GM19438 (cell line): ENCODE results near the gene NARS2.
"Not testable (repeated sequence)": the region's sequence is repeated elsewhere in the genome, so short reads cannot be mapped to it uniquely, and the experiment has no call there.

ENCODE experiments used
- ATAC-seq: cut with Tn5 transposase; IDR thresholded peaks from one replicate; pipeline ENCODE4 v1.9.1; 2021; ENCODE audit warnings: low read depth; ENCODE audit not compliant: unreplicated experiment

Gene NARS2

DNA sequence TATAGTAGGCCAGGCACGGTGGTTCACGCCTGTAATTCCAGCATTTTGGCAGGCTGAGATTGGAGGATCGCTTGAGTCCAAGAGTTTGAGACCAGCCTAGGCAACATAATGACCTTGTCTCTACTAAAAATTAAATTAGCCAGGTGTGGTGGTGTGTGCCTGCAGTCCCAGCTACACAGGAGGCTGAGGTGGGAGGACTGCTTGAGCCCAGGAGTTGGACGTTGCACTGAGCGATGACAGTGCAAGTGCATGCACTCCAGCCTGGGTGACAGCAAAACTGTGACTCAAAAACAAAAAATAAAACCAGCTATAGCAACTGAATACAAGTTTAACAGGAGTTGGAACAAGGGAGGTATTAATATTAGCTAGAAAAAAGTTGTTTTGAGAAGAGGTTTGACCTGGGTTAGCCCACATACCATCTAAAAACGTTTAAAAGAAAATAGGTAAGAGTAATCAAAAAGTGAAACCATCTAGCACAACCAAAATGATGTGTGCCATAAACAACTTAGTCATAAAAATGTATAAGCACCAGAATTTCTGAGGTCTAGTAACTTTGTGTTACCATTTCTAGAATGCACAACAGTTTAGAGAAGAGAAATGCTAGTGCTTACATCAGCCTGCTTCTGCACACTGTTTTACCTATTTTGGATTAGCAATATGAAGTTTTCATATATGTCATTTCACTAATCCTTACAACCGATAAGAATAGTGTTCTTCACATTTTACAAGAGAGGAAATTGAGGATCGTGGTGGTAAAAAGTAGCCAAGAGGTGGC is 26.5 kb downstream of the NARS2 start:
- no peak for ATAC-seq

DNA sequence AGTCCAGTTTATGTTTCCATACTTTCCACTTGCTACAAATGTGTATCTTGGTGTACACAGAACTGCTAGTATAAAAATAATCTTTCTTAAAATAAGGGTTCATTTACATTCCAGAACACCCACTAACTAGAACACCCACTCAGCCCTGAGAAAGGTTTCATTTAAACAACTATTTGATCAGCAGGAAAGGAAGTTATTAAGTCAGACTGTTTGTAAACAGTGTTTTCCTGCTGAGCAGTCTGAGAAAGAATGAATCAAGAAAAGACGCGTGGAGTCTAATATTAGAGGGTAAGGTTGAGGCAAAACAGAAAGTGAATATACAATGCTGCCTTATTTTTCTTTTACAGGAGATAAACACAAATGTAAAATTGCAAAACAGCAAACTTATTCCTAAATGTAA is 32.7 kb downstream of the NARS2 start:
- ATAC-seq: no peak

DNA sequence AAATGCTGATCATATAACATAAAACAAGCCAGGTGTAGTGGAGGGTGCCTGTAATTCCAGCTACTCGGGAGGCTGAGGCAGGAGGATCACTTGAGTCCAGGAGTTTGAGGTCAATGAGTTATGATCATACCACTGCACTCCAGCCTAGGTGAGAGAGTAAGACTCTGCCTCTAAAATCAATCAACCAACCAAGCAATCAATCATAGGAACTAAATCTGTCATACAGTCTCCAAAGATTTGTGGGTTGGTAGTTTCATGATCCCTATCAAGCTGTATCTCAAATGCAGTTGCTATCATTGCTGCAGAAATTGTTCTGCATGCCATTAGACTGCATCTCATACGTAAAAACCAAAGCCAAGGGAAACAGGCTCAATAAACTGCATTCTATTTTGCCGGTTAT is 33.1 kb downstream of the NARS2 start:
- ATAC-seq: no peak

DNA sequence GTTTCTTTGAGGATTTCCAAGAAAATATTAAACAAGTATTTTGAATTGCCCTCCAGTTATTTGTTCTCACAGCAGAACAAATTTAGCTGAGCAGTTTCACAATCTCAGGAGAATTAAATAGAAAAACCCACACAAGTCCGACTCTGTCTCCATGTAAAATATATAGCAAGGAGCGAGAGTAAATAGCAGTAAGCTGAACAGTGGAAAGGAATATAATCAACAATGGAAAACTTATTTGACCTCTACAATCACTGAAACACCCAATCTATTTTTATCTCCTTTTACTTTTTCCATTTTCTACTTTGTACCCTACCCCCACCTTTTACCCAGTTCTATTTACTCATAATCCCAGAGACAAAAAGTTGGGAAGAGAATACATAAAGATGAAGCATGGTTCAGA is 34.4 kb downstream of the NARS2 start:
- ATAC-seq: no peak

DNA sequence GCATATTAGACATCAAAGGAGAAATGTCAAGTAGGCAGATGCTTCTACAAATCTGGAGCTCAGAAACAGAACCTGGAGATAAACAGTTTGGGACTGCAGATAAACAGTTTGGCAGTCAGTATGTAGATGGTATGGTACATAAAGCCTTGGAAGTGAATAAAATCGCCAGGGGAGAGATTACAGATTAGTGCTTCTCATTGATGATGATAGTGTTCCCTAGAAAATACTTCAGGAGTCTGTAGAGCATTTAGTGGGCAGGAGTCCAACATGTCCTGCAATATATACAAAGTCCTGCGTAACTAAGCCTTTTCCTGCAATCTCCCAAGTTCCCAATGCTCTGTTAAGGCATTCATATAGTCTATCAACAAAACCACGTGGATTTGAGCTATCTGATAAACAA is 35.2 kb downstream of the NARS2 start:
- ATAC-seq: no peak

DNA sequence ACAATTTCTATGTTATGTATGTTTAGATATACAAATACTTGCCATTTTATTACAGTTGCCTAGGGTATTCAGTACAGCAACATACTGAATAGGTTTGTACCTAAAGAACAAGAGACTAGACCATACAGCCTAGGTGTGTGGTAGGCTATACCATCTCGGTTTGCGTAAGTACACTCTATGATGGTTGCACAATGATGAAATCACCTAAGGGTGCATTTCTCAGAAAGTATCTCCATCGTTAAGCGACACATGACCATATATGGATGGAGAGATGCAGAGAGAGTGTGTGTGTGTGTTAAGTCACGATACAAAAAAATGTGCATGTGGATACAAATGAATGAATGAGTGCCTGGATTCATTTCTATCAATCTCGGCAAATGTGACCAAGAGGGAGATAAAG is 37.7 kb downstream of the NARS2 start:
- no peak for ATAC-seq

DNA sequence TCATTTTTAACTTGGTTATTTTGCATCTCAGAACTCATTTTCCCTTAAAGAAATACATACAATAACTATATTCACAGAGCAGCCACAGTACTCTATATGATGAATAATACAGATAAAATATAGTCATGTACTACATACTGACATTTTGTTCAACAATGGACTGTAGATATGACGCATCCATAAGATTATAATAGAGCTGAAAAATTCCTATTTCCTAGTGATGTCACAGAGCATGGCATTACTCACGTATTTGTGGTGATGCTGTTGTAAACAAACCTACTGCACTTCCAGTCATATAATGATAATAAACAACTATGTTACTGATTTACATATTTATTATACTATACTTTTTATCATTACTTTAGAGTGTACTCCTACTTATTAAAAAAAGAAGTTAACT is 38.7 kb downstream of the NARS2 start:
- ATAC-seq: no peak

DNA sequence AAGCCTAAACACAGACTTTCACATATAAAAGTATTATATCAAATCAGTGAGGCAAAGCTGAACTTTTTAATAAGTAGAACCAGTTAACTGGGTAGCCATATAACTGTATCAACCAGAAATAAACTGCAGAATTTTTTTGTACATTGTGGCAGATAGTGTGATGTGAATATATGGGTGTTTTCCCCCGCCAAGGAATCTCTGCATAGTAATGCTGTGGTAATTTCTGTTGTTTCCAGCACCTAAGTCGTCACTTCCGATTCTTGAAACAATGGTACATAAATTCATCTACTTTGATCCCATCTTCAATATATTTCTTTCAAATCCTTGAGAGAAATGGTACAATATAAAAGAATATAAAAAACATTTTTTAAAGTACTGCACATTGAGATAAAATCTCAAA is 39.6 kb downstream of the NARS2 start:
- ATAC-seq: no peak

- ATAC-seq: peak; percentile 66
Observed at GRCh38 chr11:78533399-78533798, 41.3 kb downstream of the NARS2 start.

- peak; percentile 43 for ATAC-seq
Observed at GRCh38 chr11:78532991-78533390, 41.7 kb downstream of the NARS2 start.

- ATAC-seq: no peak
Observed at GRCh38 chr11:78526497-78527146, 48.0 kb downstream of the NARS2 start.

DNA sequence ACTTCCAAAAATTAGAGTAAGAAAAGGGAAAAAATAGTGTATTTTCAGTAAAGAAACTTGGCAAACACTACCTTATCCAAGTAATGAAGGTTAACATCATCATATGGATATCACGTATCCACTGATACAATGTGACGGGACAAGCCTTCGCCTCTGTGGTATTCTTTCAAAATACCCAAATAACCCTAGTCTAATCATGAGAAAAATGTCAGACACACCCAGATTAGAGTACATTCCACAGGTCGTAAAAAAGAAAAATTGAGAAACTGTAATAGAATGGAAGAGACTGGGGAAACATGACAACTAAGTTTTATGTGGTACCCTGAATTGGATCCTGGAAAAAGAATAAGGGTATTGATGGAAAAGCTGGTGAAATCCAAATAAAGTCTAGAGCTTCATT is 48.9 kb downstream of the NARS2 start:
- ATAC-seq: no peak

GRCh38 chr11:78520230-78520629 is 54.4 kb downstream of the NARS2 start:
- ATAC-seq: no peak

DNA sequence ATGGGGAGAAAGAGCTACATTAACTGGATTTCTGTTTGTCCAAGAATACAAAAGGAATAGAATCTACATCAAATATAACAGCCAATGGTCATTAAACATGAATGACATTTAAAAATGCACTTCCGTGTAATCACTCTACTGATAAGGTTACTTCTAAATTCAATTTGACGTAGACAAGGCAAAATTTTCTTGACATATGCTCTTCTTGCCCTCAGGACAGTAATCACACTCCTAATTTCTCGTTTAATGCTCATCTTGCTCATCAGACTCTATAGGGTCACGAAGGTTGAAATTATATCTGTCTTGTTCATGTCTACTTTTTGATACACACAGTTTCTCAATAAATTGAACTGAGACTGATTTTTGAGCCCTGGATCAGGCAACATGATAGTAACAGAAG is 58.4 kb downstream of the NARS2 start:
- no peak for ATAC-seq

DNA sequence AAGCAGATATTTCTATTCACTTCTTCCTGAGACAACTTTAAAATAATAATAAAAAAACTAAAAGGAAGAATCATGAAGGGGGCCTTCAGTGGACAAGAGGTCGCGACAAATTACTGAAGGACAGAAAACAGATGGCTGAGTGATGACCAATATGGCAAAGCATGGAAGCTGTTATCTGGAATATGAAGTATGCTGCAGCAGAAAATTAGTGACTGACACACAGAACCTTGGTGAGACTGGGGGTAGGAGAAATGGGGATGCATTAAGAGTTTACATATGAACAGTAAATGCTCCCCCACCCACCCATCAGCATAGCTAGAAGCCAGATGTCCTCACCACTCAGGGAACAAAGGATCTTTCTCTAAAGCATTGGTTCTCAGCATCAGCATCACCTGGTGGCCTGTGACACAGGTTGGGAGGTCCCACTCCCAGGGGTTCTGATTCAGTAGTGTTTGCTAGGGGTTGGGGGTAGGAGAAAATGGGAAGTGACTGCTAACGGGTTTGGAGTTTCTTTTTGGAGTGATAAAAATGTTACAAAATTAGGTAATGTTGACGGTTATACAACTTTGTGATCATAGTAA is 59.7 kb downstream of the NARS2 start:
- no peak for ATAC-seq

- not testable (repeated sequence) for ATAC-seq
Observed at GRCh38 chr11:78513085-78513484, 61.6 kb downstream of the NARS2 start.

GRCh38 chr11:78510597-78510996 is 64.1 kb downstream of the NARS2 start:
- no peak for ATAC-seq

GRCh38 chr11:78510025-78510596 is 64.6 kb downstream of the NARS2 start:
- ATAC-seq: no peak

- ATAC-seq: no peak
Observed at GRCh38 chr11:78504708-78505107, 70.0 kb downstream of the NARS2 start.

DNA sequence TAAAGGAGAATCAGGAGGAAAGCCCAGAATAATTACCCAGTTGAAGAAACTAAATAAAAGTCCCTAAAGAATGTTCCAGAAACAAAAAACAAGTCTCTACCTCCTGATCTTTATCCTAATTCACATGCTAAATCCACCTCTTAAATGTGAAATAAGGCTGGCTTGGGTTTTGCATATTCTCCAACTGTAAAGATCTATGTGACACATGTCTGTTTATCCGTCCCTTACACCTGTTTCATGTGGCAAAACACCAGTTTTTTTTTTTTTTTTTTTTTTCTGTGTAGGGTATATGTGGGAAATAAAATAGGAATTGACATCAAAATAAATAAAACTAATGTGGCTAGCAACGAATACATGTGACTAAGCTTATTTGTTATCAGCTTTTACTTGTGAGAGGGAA is 70.5 kb downstream of the NARS2 start:
- ATAC-seq: no peak

GRCh38 chr11:78499971-78500370 is 74.7 kb downstream of the NARS2 start:
- ATAC-seq: no peak

DNA sequence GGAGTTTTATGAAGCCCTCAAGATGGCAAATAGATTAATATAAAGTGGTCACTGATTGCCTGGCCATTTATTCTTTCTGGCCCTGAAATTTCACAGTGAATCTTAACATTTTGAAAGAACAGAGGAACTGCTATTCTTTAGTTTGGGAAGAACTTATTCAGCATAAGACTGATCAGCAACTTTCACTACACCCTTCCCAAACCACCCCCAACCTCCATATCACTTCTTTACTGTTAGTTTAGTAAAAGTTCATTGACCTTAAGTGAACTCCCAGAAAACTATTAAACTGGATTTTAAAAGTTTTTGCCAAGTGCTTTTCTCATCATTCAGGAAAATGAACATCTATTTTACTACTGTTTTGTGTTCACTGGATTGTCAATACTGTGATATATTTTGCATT is 77.4 kb downstream of the NARS2 start:
- ATAC-seq: no peak
